PFSK-1 (cell line): Measurements from ENCODE around the gene MAGI2.

Source experiments
- FOXP2 ChIP-seq: optimal IDR thresholded peaks from 2 replicates; pipeline ENCODE3; 2011; ENCODE audit warnings: borderline replicate concordance, control low read depth, inconsistent platforms; ENCODE audit not compliant: insufficient read depth; ENCODE audit errors: extremely low read length, extremely low read depth
- POLR2AphosphoS5 ChIP-seq: IDR thresholded peaks from 2 replicates; pipeline ENCODE4 v1.6.1; 2012; ENCODE audit warnings: low read depth, mild to moderate bottlenecking, control low read depth, low read length, moderate library complexity
- REST ChIP-seq, 2 experiments: IDR thresholded peaks; 2 replicates each; pipeline versions ENCODE4 v1.6.1 to v1.8.0; 2011 to 2012; ENCODE audit warnings: low read depth in 2 of 2, low read length in 2 of 2, control low read depth in 1 of 2, inconsistent platforms in 1 of 2, mild to moderate bottlenecking in 1 of 2, moderate library complexity in 1 of 2; ENCODE audit not compliant: insufficient read depth in 1 of 2
- SIN3A ChIP-seq: IDR thresholded peaks from 2 replicates; pipeline ENCODE4 v1.6.1; 2012; ENCODE audit warnings: mild to moderate bottlenecking, low read length, moderate library complexity, borderline replicate concordance; ENCODE audit not compliant: insufficient read depth
- TAF1 ChIP-seq: IDR thresholded peaks from 2 replicates; pipeline ENCODE4 v1.6.1; 2012; ENCODE audit warnings: low read length, control low read depth, borderline replicate concordance; ENCODE audit not compliant: insufficient read depth

The MAGI2 gene

GRCh38 chr7:78558566-78558965, 894.9 kb downstream of the MAGI2 start:
- TF ChIP-seq POLR2AphosphoS5: no peak
- TF ChIP-seq SIN3A: no peak
- no peak for TF ChIP-seq REST (IDR thresholded peaks at IDR 0.05; ENCODE audit: insufficient read depth in 1 of 2, low read depth in 2 of 2, low read length in 2 of 2)
- no peak for TF ChIP-seq TAF1
- TF ChIP-seq FOXP2: no peak

DNA sequence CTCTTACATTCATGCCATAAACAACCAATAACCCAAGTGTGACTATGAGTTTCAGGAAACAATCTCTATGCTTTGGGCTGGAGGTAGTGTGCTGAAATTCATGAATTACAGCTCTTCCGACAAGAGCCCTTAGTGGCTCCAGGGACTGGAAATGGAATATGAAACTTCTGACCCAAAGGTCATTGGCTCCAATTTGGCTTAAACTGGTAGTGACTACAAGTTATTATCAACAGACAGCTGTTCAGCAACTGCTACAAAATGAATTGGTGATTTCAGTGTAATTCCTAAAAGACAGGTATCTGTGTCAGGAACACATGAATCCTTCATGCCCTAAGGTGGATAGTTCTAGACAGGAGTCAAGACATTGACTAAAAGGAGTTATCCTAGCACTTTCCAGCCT, 909.5 kb downstream of the MAGI2 start:
- TF ChIP-seq REST (IDR thresholded peaks at IDR 0.05; ENCODE audit: insufficient read depth in 1 of 2, low read depth in 2 of 2, low read length in 2 of 2) (no peak), POLR2AphosphoS5 (no peak), SIN3A (no peak), TAF1 (no peak), FOXP2 (no peak)

GRCh38 chr7:78542981-78543380, 910.5 kb downstream of the MAGI2 start:
- no peak for TF ChIP-seq FOXP2
- no peak for TF ChIP-seq REST (IDR thresholded peaks at IDR 0.05; ENCODE audit: insufficient read depth in 1 of 2, low read depth in 2 of 2, low read length in 2 of 2)
- no peak for TF ChIP-seq SIN3A
- no peak for TF ChIP-seq POLR2AphosphoS5
- TF ChIP-seq TAF1: no peak

DNA sequence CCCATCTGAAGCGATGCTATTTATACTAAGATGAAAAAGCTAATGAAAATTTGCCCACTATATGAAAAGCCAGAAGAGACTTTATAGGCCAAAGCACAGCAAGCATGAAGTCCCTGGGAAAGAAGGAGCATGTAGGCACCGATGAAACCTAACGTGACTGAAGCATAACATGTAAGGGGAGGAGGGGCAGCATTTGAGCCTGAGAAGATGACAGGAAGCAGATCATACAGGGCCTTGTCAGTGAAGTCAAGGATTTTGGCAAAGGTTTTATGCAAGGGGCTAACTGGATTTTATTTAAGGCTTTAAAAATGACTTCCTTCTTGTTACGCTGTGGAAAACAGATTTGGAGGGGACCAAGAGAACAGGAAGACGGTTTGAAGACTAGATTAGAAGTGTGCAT, 910.9 kb downstream of the MAGI2 start:
- TF ChIP-seq POLR2AphosphoS5 (no peak), TAF1 (no peak), FOXP2 (no peak), SIN3A (no peak), REST (IDR thresholded peaks at IDR 0.05; ENCODE audit: insufficient read depth in 1 of 2, low read depth in 2 of 2, low read length in 2 of 2) (no peak)

GRCh38 chr7:78539825-78540224, 913.6 kb downstream of the MAGI2 start:
- TF ChIP-seq REST (IDR thresholded peaks at IDR 0.05; ENCODE audit: insufficient read depth in 1 of 2, low read depth in 2 of 2, low read length in 2 of 2): no peak
- no peak for TF ChIP-seq POLR2AphosphoS5
- TF ChIP-seq SIN3A: no peak
